ENCODE results near the gene TMEM161A. TPM values are rescaled to one million over a fixed set of nuclear protein-coding genes. Genes with fewer than 3 reads are reported as not detected.
"Not testable (repeated sequence)": the region's sequence is repeated elsewhere in the genome, so short reads cannot be mapped to it uniquely, and the experiment has no call there.

Gene TMEM161A
- total RNA-seq, 2 experiments from 2014 or later = 8.2 to 10.9 TPM

- no peaks in the 10 kb centered on the region for H3K27me3 ChIP-seq (ENCODE audit: control insufficient read depth in 1 of 2, insufficient read depth in 2 of 2, low read length in 2 of 2)
- Mint-ChIP-seq H3K4me3 (no peak overlapping the region), H3K36me3 (ENCODE audit: low read depth) (peaks cover 49% of the 10 kb centered on the region), H3K27ac (no peak overlapping the region), H3K4me1 (ENCODE audit: low read depth) (peaks cover 7% of the 10 kb centered on the region), H3K27me3 (no peaks in the 10 kb centered on the region), H3K9me3 (no peaks in the 10 kb centered on the region)
- POLR2A ChIA-PET = no interaction called here
- intact Hi-C loops (cut with DNase I, micrococcal nuclease) = no loop called here
- H3K4me3 ChIP-seq (ENCODE audit: low read length) = no peak overlapping the region
- CTCF ChIA-PET = no interaction called here
- no peak for DNase-seq
- no peak for ATAC-seq (ENCODE audit: poor library complexity)
- H3K4me1 ChIP-seq (ENCODE audit: insufficient read depth, low read length) = no peaks in the 10 kb centered on the region
- H3K27ac ChIP-seq (ENCODE audit: low read depth in 1 of 2, low read length in 2 of 2) = no peak overlapping the region
- H3K9me3 ChIP-seq (ENCODE audit: control insufficient read depth in 1 of 2, insufficient read depth in 1 of 2, low read length in 2 of 2) = no peaks in the 10 kb centered on the region
- peaks cover 67% of the 10 kb centered on the region for H3K36me3 ChIP-seq (ENCODE audit: insufficient read depth, low read length)
- no peak for TF ChIP-seq CTCF (IDR thresholded peaks at IDR 0.05)
These were observed 43.3 kb upstream of the TMEM161A start for GRCh38 chr19:19181488-19181998.

DNA sequence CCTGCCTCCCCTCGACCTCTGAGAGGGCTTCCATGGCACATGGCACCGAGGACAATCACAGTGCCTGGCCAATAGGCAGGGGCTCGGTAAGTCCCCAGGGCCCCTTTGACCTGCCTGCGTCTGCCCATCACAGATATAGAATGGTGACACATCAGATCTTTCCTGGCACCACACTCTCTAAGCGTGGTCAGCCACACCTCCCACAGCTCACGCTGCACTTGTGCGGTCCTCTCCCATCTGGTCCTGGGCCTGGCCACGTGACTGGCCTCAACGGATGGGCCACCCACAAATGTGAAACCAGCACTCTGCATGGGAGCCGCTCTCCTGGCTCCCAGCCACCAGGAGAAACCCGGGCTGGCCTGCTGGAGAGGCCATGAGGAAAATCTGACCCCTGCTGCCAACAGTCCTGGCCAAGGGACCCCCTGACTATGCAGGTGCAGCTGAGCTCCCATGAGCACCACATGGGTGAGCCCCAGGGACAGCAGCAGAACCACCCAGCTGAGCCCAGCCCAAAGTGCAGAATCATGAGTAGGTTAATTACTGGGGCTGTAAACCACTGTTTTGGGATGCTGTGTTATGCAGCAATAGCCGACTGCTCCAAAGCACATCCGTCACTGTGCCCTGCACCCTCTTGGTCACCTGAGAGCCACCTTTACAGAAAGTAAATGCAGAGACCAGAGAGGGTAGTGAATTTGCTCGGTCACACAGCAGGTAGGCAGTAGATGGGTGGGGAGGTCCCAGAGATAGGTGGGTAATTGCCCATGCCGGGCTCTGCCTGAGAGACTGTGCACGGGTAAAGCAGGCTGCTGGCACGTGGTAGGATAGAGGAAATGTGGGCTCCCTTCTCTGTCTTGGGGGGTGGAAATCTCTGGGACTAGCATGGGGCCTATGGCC lies 41.5 kb upstream of the TMEM161A start:
- Histone ChIP-seq H3K4me3 (ENCODE audit: low read length) (no peak overlapping the region), H3K27ac (ENCODE audit: low read depth in 1 of 2, low read length in 2 of 2) (no peak overlapping the region), H3K4me1 (ENCODE audit: insufficient read depth, low read length) (no peaks in the 10 kb centered on the region), H3K27me3 (ENCODE audit: control insufficient read depth in 1 of 2, insufficient read depth in 2 of 2, low read length in 2 of 2) (no peaks in the 10 kb centered on the region), H3K9me3 (ENCODE audit: control insufficient read depth in 1 of 2, insufficient read depth in 1 of 2, low read length in 2 of 2) (no peaks in the 10 kb centered on the region), H3K36me3 (ENCODE audit: insufficient read depth, low read length) (peaks cover 60% of the 10 kb centered on the region)
- no peak for TF ChIP-seq CTCF (IDR thresholded peaks at IDR 0.05)
- H3K27me3 Mint-ChIP-seq = no peaks in the 10 kb centered on the region
- DNase-seq (no peak), ATAC-seq (ENCODE audit: poor library complexity) (no peak)
- ChIA-PET POLR2A (no interaction called here), CTCF (no interaction called here)
- no peak overlapping the region for H3K27ac Mint-ChIP-seq
- H3K4me3 Mint-ChIP-seq = no peak overlapping the region
- intact Hi-C loops (cut with DNase I, micrococcal nuclease) = no loop called here
- H3K36me3 Mint-ChIP-seq (ENCODE audit: low read depth) = peaks cover 42% of the 10 kb centered on the region
- H3K4me1 Mint-ChIP-seq (ENCODE audit: low read depth) = no peaks in the 10 kb centered on the region
- H3K9me3 Mint-ChIP-seq = no peaks in the 10 kb centered on the region

DNA sequence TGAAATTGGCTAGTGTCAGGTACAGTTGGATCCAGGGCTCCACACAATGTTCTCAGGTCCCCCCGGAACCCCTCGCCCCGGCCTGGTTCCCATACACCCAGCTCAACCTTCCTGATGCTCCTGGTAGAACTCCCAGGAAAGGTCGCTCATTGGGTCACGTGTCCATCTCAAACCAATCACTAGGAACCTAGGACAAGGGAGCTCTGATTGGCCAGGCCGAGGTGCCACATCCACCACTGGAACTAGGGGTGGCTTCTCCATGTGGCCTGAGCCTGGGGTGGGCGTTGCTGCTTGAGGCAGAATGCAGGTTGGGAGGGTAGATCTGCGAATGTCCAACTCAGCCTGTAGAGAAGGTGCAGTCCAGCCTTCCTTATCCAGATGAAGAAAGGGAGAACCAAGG lies 38.7 kb upstream of the TMEM161A start:
- intact Hi-C loops (cut with DNase I, micrococcal nuclease) = no loop called here
- no peak overlapping the region for H3K27ac ChIP-seq (ENCODE audit: low read depth in 1 of 2, low read length in 2 of 2)
- Mint-ChIP-seq H3K27ac (no peak overlapping the region), H3K4me3 (no peak overlapping the region), H3K4me1 (ENCODE audit: low read depth) (no peaks in the 10 kb centered on the region), H3K36me3 (ENCODE audit: low read depth) (peaks cover 30% of the 10 kb centered on the region), H3K27me3 (no peaks in the 10 kb centered on the region), H3K9me3 (no peaks in the 10 kb centered on the region)
- no peaks in the 10 kb centered on the region for H3K27me3 ChIP-seq (ENCODE audit: control insufficient read depth in 1 of 2, insufficient read depth in 2 of 2, low read length in 2 of 2)
- no peaks in the 10 kb centered on the region for H3K4me1 ChIP-seq (ENCODE audit: insufficient read depth, low read length)
- ChIA-PET CTCF (no interaction called here), POLR2A (no interaction called here)
- TF ChIP-seq CTCF (IDR thresholded peaks at IDR 0.05) = no peak
- peaks cover 46% of the 10 kb centered on the region for H3K36me3 ChIP-seq (ENCODE audit: insufficient read depth, low read length)
- no peak for DNase-seq
- no peak overlapping the region for H3K4me3 ChIP-seq (ENCODE audit: low read length)
- no peak for ATAC-seq (ENCODE audit: poor library complexity)
- H3K9me3 ChIP-seq (ENCODE audit: control insufficient read depth in 1 of 2, insufficient read depth in 1 of 2, low read length in 2 of 2) = no peaks in the 10 kb centered on the region

GRCh38 chr19:19173243-19173642 lies 35.0 kb upstream of the TMEM161A start:
- H3K9me3 ChIP-seq (ENCODE audit: control insufficient read depth in 1 of 2, insufficient read depth in 1 of 2, low read length in 2 of 2); H3K27me3 ChIP-seq (ENCODE audit: control insufficient read depth in 1 of 2, insufficient read depth in 2 of 2, low read length in 2 of 2); H3K27me3 Mint-ChIP-seq; H3K4me3 ChIP-seq (ENCODE audit: low read length); POLR2A ChIA-PET; DNase-seq; H3K9me3 Mint-ChIP-seq; H3K27ac ChIP-seq (ENCODE audit: low read depth in 1 of 2, low read length in 2 of 2); H3K27ac Mint-ChIP-seq; H3K4me3 Mint-ChIP-seq; ATAC-seq (ENCODE audit: poor library complexity); intact Hi-C loops (cut with DNase I, micrococcal nuclease): not testable (repeated sequence)
- Mint-ChIP-seq H3K4me1 (ENCODE audit: low read depth) (peaks cover 21% of the 10 kb centered on the region), H3K36me3 (ENCODE audit: low read depth) (peaks cover 18% of the 10 kb centered on the region)
- peaks cover 18% of the 10 kb centered on the region for H3K36me3 ChIP-seq (ENCODE audit: insufficient read depth, low read length)
- CTCF ChIA-PET = interaction anchor here (2.3 kb wide), 1 partner anchor 27 kb away, joined by 9 read pairs; no protein-coding TSS in a partner anchor
- H3K4me1 ChIP-seq (ENCODE audit: insufficient read depth, low read length) = peaks cover 14% of the 10 kb centered on the region

Data from CD4-positive, alpha-beta T cell (primary cell).